ENCODE results near the gene AHNAK2.

The AHNAK2 gene

GRCh38 chr14:105015905-105016304 lies 37.7 kb upstream of the AHNAK2 start:
- peaks cover 93% of the 10 kb centered on the region for H3K36me3 ChIP-seq (ENCODE audit: control insufficient read depth, low read length)

GRCh38 chr14:105015242-105015641 lies 37.1 kb upstream of the AHNAK2 start:
- no peak overlapping the region for H3K4me3 ChIP-seq (ENCODE audit: low read length)
- H4K20me1 ChIP-seq (ENCODE audit: control insufficient read depth, insufficient read depth, low read depth, low read length) = peaks cover 77% of the 10 kb centered on the region
- peaks cover 100% of the 10 kb centered on the region for H3K79me2 ChIP-seq (ENCODE audit: control insufficient read depth, low read length)
- H3K9me3 ChIP-seq (ENCODE audit: control insufficient read depth, insufficient read depth, low read length) = no peaks in the 10 kb centered on the region
- H3K27ac ChIP-seq (ENCODE audit: low read depth, low read length) = no peak overlapping the region
- H3K4me1 ChIP-seq (ENCODE audit: control insufficient read depth, low read length) = peaks cover 60% of the 10 kb centered on the region
- no peaks in the 10 kb centered on the region for H3F3A ChIP-seq (ENCODE audit: control insufficient read depth, insufficient read depth)
- H3K9me2 ChIP-seq (replicated peaks; ENCODE audit: control insufficient read depth, low read length) = no peaks in the 10 kb centered on the region
- H3K27me3 ChIP-seq (ENCODE audit: control insufficient read depth, low read length) = no peaks in the 10 kb centered on the region
- peaks cover 99% of the 10 kb centered on the region for H3K36me3 ChIP-seq (ENCODE audit: control insufficient read depth, low read length)
- TF ChIP-seq CTCF (IDR thresholded peaks at IDR 0.05; ENCODE audit: low read depth, low read length, poor library complexity, severe bottlenecking) = no peak
- TF ChIP-seq EZH2phosphoT487 (IDR thresholded peaks at IDR 0.05; ENCODE audit: borderline replicate concordance, low read length) = no peak
- peak overlapping the region; percentile 7; the same call in 1 of the 2 replicates for H3K4me2 ChIP-seq (ENCODE audit: low read length)

More at GRCh38 chr14:105015905-105016304, 37.7 kb upstream of the AHNAK2 start:
- peak overlapping the region; percentile 37; the same call in 1 of the 2 replicates for H3K4me2 ChIP-seq (ENCODE audit: low read length)
- H3F3A ChIP-seq (ENCODE audit: control insufficient read depth, insufficient read depth) = no peaks in the 10 kb centered on the region
- no peaks in the 10 kb centered on the region for H3K9me2 ChIP-seq (replicated peaks; ENCODE audit: control insufficient read depth, low read length)
- peaks cover 100% of the 10 kb centered on the region for H3K79me2 ChIP-seq (ENCODE audit: control insufficient read depth, low read length)
- H3K4me3 ChIP-seq (ENCODE audit: low read length) = no peak overlapping the region
- H3K27me3 ChIP-seq (ENCODE audit: control insufficient read depth, low read length) = no peaks in the 10 kb centered on the region
- H4K20me1 ChIP-seq (ENCODE audit: control insufficient read depth, insufficient read depth, low read depth, low read length) = peaks cover 73% of the 10 kb centered on the region
- TF ChIP-seq CTCF (IDR thresholded peaks at IDR 0.05; ENCODE audit: low read depth, low read length, poor library complexity, severe bottlenecking) (no peak), EZH2phosphoT487 (IDR thresholded peaks at IDR 0.05; ENCODE audit: borderline replicate concordance, low read length) (no peak)
- H3K9me3 ChIP-seq (ENCODE audit: control insufficient read depth, insufficient read depth, low read length) = no peaks in the 10 kb centered on the region
- H3K27ac ChIP-seq (ENCODE audit: low read depth, low read length) = no peak overlapping the region
- peaks cover 60% of the 10 kb centered on the region for H3K4me1 ChIP-seq (ENCODE audit: control insufficient read depth, low read length)

- Histone ChIP-seq H3K36me3 (ENCODE audit: control insufficient read depth, low read length) (peaks cover 99% of the 10 kb centered on the region), H3K4me3 (ENCODE audit: low read length) (no peak overlapping the region), H3K4me2 (ENCODE audit: low read length) (peak overlapping the region; percentile 7; the same call in 1 of the 2 replicates), H3F3A (ENCODE audit: control insufficient read depth, insufficient read depth) (no peaks in the 10 kb centered on the region), H3K9me2 (replicated peaks; ENCODE audit: control insufficient read depth, low read length) (no peaks in the 10 kb centered on the region), H3K4me1 (ENCODE audit: control insufficient read depth, low read length) (peaks cover 60% of the 10 kb centered on the region), H4K20me1 (ENCODE audit: control insufficient read depth, insufficient read depth, low read depth, low read length) (peaks cover 77% of the 10 kb centered on the region), H3K27ac (ENCODE audit: low read depth, low read length) (no peak overlapping the region), H3K79me2 (ENCODE audit: control insufficient read depth, low read length) (peaks cover 100% of the 10 kb centered on the region), H3K9me3 (ENCODE audit: control insufficient read depth, insufficient read depth, low read length) (no peaks in the 10 kb centered on the region), H3K27me3 (ENCODE audit: control insufficient read depth, low read length) (no peaks in the 10 kb centered on the region)
- TF ChIP-seq CTCF (IDR thresholded peaks at IDR 0.05; ENCODE audit: low read depth, low read length, poor library complexity, severe bottlenecking) = no peak
- TF ChIP-seq EZH2phosphoT487 (IDR thresholded peaks at IDR 0.05; ENCODE audit: borderline replicate concordance, low read length) = no peak
Measured at GRCh38 chr14:105014631-105015030, 36.5 kb upstream of the AHNAK2 start.

Measured in DOHH2 (cell line).